NCI-H526 treated with DMSO at 0.1 percent for 48 hours (cell line): Measurements from ENCODE around the gene TFEB.

Experiments used
- DNase-seq: peaks from one replicate; lab custom pipeline; 2025; lab: John Stamatoyannopoulos, UW

The TFEB gene

DNA sequence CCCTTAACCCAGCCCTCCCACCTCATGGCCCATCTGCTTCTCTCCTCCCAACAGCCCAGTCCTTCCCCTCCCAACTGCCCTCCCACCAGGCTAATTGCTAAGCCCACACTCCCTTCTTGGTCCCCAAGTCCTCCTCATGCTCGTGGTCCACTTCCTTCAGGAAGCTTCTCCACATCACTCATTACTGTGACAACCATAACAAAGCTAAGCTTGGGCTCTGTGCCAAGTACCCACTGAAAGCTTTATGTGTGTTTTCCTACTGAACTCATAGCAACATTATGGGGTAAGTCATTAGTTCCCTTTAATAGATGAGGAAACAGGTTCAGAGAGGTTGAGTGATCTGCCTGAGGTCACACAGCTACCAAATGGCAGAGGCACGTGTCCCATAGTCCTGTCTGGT lies 28.1 kb upstream of the TFEB start:
- no peak for DNase-seq

DNA sequence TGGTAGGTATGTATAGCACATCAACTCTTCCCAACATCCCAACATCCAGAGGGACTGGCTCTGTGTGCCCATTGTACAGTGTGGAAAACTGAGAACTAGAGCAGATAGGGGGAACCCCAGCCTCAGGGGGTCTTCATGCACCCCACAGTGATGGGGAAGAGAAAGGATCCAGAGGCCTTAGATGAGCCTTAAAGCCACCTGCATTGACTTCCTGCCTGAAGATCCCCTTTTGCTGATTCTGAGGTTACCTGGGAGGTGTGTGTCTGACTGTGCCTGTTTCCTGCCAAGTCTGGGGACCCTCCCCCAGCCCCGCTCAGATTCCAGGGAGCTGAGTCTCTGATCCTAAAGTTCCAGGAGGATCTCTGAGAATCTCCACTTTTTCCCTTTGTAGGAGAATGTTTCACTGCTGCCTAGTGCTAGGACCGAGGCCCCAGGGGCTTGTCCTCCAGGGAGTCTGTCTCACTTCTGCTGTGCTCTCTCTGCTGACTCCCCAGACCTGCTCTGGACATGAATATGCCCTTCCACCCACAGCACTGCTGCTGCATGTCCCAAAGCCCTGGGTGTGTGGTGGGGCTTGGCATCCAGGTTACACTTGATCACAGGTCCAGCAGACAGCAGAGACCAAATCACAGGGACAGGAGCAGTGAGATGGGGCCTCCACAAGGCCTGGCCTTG lies 24.6 kb upstream of the TFEB start:
- DNase-seq: no peak

DNA sequence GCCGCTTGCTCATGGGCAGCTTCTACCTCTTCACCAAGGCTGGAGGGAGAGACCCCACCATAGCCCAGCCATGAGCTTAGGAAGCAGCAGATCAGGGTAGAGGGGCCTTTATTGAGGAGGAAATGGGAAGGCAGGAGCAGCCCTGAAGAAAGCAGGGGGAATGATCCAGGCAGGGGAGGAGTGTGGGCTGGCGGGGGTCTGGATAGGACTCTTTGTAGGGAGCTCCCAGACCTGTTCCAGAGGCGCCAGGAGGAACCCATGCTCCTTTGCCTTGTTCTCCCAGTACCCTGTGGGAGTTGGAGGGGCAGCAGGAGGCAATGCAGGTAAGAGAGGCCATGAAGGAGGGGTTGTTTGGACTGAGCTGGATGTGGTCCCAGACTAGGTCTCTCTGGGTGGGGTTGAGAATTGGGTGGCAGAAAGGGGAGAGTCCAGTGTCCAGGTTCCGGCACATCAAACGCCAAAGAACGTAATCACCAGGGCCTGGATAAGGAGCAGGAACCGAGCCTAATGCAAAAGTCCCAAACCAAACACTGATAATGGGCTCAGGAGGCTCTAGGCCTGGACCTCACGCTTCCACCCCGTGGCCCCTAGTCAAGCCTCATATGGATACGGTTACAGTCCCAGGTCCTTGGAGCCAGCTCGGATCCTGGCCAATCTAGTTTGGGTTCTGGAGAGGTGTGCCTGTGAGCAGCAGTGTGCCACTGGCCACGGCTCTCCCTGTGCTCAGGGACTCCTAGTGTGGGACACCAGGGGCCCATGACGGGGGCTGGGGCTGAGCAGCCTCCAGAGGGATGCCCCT lies 23.9 kb upstream of the TFEB start:
- DNase-seq: no peak

DNA sequence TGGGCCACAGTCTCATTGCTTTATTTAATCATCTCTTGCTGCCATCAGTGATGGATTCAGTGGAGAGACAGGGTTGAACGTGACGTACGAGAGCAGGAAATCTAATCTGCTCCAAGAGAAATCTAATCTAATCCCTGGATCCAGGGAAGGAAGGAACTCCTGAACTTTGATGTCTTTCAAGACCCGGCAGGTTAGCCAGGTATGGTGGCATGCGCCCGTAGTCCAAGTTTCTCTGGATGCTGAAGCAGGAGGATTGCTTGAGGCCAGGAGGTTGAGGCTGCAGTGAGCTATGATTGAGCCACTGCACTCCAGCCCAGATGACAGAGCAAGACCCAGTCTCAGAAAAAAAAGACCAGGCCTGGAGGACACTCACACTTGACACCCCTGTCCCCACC lies 23.2 kb upstream of the TFEB start:
- DNase-seq: no peak

DNA sequence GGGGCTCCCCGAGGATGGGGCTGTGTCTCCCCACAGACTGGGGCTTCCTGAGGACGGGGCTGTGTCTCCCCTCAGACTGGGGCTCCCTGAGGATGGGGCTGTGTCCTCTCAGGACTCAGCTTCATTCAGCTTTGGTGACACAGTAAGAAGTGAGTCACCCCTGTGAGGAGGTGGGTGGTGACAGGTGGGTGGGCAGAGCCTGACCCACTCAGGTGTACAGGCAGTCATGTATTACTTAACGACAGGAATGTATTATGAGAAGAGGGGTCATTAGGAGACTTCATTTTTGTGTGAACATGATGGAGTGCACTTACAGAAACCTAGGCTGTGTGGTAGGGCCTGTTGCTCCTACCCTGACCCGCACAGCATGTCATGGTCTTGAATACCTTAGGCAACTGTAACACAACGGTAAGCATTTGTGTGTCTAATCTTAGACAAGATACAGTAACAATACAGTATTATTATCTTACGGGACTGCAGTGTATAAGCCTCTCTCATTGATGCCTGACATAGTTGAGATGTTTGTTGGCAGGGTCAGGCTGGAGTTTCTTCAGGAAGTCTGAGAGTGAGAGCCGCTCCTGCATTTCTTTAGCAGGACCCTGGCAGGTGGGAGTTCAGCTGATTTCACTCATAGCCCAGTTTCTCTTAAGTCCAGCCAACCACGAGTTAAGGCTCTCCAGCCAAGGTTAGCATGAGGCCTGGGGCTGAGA lies 22.7 kb upstream of the TFEB start:
- DNase-seq: no peak

DNA sequence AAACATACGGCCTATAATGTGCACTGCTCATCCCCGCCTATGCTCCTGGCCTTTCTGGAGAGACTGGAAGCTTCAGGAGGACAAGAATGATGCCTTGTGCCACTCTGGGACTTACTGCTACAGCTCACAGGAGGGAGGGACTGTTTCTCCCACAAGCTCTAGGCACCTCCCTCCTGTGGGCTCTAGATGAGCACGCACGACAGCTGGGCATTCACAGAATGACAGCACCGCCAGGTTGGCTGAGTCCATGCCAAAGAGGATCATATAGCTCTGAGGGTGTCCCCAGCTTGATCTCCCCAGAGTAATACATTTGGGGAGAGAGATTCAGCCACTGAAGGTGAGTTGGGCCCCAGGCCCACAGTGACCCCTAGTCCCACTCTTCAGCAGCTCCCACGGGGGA lies 21.9 kb upstream of the TFEB start:
- DNase-seq: no peak

DNA sequence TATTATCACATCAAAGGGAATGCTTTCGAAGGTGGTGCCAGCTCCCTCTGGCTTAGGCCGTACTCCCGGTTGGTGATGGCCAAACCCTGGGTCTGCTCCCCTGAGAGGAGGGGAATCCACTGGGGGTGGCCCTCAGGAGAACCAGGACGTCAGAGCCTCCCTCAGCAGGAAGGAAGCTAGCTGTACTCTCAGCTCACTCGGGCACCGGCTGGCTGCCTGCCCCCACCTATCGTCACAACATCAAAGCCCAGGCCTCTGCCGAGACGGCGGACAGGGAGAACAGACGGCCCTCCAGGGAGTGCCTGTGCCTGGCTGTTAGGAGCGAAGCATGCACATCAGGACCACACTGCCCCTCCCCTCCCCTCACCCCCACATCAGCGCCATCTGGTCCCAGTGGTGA lies 20.9 kb upstream of the TFEB start:
- no peak for DNase-seq

DNA sequence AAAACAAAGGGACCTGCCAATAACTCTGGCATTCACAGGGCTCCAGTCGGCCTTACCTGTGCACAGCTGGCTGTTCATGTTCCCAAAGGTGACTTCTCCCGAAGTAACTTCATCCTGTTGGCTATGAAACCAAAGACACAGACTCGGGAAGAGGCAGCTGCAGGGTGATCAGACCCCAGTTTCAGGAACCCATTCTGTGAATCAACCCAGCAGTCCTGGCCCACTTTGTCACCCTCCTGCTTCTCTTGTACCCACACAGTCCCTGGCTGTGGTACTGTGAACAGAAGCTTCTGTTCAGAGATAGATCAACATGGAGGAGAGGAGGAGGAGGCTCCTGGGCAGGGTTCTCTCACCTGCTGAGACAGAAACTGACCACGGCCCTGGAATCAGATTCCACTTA lies 20.5 kb upstream of the TFEB start:
- no peak for DNase-seq

DNA sequence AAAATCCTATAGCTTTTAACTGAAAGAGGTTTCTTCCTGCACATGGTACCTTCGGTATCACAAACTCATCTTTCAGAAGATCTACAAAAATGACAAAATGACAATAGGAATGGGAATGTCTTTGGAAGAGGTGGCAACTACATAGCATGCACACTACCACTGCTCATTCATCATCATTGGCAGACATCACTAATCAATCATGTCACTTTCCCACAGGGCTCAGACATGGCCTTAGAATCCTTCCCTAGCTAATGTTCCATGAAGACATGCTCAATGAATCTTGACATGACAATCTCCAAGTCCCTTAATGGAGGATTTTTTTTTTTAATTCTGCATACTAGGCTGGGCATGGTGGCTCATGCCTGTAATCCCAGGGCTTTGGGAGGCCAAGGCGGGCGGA lies 15.0 kb upstream of the TFEB start:
- no peak for DNase-seq

DNA sequence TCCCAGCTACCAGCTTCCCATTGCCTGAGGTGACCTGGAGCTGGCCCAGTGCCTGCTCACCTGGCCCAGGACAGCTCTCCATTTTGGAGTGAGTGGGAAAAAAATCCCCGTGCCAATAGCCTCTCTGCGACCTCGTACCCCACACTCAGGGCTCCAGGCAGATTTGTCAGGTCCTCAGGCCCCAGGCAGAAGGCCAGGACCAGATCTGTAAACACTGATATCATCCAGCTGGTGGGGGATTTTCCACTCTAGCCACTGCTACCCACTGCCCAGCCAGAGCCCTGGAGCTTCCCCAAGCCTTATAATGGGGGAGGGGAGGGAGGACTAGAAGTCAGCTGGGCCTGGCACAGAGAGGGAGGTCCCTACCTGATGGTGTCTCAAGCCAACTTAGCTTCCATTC lies 13.1 kb upstream of the TFEB start:
- no peak for DNase-seq

DNA sequence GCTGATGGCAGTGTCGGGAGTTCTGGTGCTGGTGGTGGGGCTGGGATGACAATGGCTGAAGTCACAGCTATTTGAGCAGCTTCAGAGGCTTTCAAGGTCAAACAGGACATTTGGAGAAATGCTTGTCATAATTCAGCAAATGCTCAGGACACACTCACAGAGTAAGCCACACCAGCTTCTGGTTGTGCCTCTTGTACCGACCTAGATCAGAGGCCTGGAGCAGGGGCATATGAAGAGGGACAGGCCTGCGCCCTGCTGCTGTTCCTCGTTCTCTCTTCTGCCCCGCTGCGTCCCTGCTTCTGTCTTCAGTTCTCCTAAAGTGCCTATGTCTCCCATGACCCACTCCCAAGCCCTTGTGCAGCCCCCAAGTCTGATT lies 12.7 kb upstream of the TFEB start:
- DNase-seq: no peak

DNA sequence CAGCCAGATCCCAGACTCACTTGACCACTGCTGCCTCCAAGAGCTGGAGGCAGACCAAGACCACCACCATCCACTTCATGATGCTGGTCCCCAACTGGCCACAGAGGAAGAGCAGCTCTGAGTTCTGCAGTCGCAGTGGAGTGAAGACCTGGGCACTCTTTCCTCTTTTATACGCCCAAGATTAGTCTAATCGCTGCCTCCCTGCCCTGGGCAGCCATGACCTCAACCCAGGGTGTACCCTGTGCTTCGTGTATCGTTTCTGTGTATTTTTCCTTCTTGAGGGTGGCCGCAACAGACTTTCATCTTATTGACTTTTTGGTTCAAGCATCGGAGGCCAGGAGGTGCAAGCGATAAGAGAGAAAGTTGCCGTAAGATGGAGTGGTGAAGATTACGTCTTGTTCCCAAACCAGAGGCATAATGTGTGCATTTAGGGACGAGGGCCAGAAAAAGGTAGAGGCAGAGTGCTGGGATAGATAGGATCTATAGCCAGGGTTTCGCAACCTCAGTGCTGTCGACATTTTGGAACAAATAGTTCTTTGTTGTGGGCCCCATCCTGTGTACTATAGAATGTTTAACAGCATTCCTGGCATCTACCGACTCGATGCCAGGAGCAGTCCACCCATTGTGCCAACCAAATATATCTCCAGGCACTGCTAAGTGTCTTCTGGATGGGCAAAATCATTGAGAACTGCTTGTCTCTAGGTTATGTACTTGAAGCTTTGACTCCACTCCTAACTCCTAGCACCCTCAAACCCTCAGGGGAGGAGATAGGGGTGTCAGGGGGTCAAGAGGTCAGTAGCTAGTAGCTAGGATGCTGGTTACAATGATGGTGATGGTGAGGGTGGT lies 12.1 kb upstream of the TFEB start, which contains the start of gene PGC:
TSS of gene PGC (minus strand) at position 142 of the 846 bp plus-strand sequence. CDS start at position 79, 63 bp downstream.
- no peak for DNase-seq

DNA sequence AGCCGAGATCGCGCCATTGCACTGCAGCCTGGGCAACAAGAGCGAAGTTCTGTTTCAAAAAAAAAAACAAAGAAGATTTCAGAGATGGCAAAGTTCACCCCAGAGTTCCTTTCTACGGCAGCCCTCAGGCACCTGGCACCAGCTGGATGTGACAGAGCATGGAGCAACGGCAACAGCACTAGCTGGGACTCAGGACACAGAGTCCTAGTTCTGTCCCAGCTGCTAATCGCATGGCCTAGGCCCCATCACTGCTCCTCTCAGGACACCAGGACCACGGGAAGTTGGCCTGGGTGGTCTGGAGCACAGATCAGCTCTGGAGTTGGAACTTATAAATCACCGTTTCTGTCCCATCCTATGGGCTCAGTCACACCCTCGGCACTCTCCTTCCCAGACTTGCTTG lies 10.7 kb upstream of the TFEB start:
- DNase-seq: no peak

DNA sequence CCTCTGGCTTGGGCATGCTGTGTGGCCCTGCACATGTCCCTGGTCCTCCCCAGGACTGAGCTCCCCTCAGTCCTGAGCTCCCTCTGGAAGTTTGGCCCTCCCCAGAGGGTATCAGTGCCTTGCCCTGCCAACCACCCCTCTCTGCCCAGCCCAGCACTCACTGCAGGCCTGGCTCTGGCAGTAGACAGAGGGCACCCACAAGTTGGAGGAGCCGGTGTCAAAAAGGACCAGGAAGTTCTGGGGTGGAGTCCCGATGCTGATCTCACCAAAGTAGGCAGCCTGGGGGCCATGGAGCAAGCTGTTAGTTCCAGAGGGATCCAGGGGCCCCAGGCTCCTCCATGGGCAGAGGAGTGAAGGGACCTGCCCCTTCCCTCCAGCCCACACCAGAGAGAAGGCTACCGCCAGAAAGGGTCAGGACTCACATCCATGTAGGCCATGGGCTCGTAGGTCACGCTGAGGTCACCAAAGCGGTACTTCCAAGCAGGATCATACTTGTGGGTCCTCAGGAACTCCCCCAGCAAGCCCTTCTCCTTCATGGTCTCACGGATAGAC lies 8.9 kb upstream of the TFEB start:
- no peak for DNase-seq

DNA sequence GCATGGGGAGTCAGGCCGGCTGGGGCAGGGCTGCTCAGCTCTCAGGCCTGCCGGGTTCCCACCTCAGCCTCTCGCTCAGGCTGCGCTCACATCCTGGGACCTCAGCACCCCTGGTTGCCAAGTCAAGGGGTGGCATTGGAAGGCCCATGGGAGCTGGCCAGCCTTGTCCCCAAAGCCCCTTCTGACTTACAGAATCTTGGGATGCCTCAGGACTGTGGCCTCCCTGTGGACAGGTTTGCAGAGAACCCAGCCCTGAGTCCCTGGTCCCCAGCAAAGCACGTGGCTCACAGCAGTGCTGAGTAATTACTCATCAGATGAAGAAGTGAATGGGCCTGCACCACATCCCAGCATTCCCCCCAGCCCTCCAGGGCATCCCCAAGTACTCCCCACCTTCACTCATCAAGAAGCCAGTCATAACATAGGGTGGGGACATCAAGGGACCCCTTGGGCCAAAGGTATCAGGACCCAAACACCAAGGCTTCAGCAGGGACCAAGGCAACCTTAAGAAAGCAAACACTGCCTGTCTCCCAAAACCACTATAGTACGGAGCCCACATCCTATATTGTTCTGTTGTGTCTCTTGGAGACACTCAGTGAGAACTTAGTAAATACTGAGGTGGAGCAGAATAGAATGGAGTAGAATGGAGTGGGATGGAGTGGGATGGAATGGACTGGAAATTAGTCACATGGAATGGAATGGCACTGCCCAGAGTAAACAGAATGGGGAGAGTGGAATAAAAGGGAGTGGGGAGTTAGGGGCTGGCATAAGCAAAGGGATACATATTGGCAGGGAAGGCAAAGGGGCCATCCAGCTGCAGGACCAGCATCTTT lies 8.2 kb upstream of the TFEB start:
- DNase-seq: no peak

DNA sequence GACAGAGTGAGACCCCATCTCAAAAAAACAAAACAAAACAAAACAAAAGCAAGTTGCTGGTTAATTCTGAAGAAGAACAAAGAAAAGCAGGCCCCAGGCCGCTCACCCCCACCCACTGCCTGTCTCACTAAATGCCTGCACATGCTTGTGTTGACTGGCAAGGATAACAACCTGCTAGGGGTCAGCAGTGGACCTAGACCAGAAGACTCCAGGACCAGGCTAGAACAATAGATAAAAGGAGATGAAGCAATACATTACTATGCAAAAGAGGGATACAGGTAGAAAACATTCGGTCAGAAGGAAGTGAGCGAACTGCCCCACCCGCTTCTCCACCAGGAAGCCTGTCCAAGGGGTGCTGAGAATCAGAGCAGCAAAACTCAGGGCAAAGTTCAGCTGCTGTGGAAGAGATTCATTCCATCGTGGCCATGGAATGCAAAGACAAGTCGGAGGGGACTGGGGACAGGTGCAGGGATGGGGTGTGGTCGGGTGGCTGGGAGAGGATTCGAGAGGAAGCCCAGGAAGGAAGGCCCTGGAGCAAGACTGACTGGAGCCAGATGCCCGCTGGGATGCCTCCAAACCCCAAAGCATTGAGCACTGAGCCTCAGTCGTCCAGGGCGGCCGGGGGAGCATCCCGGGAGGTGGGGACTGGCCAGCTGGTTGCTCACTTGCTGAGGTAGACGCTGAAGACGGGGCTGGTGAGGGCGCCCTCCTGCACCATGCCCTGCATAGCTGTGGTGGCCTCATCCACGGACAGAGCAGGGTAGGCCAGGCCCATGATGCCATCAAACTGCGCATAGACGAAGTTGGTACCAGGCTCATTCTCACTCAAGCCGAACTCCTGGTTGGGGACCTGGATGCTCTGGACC lies 6.5 kb upstream of the TFEB start:
- no peak for DNase-seq

DNA sequence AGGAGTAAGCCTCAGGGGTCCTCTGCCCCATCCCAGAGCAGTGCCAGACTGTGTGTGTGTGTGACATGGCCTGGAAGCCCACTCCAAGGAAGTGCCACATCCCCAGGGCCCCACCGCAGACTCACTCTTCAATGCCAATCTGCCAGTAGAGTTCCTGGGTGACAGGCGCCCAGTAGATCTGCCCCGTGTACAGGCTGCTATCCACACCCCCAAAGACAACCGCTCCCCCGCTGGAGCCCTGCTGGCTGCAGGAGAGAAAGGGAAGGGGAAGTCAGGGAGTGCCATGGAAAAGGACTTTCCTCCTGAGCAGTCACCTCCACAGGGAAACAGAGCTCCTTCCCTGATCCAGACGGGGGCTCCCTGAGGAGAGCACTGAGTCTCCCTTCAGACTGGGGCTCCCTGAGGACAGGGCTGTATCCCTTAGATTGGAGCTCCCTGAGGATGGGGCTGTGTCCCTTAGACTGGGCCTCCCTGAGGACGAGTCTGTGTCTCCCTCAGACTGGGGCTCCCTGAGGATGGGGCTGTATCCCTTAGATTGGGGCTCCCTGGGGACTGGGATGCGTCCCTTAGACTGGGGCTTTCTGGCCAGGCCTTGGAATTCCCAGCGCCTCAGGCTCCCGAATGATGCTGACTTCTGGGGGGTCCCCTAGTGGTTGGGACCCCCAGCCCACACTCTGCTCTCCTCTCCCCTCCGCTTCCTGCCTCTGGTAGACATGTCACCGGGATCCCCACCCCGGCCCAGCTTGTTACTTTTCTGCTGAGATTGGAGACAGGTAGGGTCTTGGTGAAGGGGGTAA lies 5.2 kb upstream of the TFEB start:
- DNase-seq: no peak

DNA sequence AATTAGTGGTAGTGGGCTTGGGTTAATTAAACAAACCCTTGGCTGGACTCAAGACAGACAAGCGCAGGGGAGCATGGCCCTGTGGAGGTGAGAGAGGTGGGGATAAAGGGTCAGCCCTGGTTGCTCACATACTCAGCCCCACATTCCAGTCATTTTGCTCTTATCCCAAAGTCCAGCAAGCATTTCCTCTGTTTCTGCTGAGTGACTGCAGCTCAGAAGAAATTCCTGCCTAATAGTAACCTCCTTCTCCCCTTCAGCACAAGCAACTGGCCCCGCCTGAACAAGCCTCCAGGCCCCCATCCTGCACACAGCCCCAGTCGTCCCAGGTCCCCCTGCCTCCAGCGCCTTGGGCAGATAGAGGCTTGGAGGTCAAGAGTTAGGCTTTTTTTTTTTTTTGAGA lies 3.6 kb upstream of the TFEB start:
- DNase-seq: no peak

DNA sequence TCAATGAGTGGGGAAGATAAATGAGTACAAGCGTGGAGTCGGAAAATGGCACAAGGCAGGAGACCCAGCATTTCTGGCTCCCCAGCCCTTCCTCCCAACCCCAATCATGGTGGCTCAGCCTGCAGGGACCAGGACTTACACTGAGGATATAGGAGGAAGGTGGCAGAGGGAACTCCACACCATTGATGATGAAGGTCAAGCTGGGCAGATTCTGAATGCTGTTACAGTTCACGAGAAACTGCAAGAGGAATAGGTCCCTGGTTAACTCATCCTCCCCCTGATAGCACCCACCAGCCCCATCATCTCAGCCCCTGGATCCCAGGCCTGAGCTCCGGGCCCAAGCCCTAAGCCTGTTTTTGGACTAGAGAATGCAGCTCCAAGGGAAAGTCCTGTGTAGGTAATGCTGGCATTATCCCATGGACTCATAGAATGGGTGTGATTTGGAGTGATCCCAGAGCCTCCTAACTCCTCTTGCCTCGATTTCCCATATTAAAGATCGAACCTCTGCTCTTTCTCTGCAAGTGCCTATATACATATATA lies 2.3 kb upstream of the TFEB start:
- no peak for DNase-seq
